GM21390 (cell line): ENCODE results near the gene TRIM66.
A peak's percentile ranks its signal among the peaks of the same experiment; 100 is the strongest.
"Not testable (repeated sequence)": the region's sequence is repeated elsewhere in the genome, so short reads cannot be mapped to it uniquely, and the experiment has no call there.

Experiments
- ATAC-seq: cut with Tn5 transposase; IDR thresholded peaks from one replicate; pipeline ENCODE4 v1.9.1; 2021; ENCODE audit not compliant: unreplicated experiment

Gene TRIM66

DNA sequence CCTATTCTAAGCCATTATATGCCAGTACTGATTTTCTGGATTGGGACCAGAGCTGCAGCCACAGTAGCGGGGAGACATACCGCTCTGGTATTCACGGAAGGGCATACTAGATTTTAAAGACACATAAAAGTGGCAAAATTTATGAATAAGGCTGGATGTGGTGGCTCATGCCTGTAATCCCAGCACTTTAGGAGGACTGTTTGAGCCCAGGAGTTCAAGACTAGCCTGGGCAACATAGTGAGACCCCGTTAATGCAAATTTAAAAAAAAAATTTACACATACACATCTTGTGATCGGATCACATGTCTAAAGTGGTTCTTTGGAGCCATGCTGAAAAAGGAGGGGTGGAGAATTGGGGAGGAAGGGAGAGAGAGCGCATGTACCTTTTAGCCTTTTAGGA is 9.1 kb upstream of the TRIM66 start:
- no peak for ATAC-seq

- ATAC-seq, result no peak
Observed at GRCh38 chr11:8690374-8691342, 8.2 kb upstream of the TRIM66 start.

- ATAC-seq, result no peak
Observed at GRCh38 chr11:8689726-8690255, 7.3 kb upstream of the TRIM66 start.

DNA sequence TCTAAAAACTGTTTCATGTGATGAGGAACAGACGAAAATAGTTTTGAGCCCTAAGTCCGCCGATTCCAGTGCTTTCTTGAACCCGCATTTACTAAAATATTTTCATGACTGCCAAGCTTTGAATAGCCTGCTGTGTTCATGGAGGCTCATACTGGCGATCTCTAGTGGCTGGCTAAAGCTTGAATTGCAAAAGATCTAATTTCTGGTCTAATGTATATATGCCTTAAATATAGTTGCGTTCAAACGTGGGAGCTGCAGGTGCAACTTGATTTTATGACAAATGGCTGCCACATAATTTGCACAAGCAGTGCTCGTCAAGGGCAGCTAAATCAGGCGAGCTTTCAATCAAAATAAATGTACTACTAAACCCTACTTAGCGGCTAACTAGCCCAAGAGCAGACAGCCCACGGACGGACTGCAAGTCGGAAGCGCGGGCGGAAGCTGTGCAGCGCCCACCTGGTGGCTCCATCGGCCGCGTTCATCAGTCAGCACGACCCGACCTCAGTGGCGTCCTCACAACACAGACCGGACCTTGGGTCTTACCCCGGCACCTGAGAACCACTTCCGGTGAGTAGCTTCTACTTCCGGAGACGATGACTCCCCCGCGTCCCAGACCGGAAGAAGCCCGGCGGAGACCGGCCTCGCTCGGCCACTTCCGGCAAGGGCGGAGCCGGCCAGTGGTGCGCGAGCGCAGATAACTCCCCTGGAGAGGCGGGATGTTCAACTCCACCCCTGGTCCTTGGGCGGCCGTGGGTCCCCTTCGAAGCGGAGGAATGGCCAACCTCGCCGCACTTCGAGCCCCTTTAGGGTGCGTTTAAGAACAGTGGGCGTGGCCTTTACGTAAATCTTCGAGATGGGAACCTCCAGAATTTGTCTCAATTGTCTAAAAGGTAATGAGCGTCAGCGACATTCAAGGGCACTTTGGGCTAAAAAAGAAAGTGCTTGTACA is 6.2 kb upstream of the TRIM66 start:
- peak; percentile 91 for ATAC-seq

GRCh38 chr11:8686325-8686724 is 3.9 kb upstream of the TRIM66 start:
- ATAC-seq, result no peak

DNA sequence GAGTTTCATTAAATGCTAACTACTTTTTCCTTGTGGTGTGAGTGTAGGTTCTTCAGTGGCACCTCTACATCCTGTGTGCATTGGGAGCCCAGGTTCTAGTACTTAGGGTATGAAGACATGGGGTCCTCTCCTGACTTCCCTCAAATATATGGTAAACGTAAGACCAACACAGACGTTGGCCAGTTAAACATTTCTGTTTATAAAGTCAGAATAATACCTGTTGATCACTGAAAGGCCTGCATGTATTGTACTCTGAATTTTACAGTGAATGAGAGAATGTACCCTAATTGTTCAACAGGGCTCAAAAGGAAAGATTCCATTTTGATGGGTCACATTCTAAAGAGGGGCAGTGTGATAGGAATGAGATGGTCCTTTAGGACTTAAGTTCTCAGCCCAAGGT is 3.4 kb upstream of the TRIM66 start:
- ATAC-seq, result no peak

DNA sequence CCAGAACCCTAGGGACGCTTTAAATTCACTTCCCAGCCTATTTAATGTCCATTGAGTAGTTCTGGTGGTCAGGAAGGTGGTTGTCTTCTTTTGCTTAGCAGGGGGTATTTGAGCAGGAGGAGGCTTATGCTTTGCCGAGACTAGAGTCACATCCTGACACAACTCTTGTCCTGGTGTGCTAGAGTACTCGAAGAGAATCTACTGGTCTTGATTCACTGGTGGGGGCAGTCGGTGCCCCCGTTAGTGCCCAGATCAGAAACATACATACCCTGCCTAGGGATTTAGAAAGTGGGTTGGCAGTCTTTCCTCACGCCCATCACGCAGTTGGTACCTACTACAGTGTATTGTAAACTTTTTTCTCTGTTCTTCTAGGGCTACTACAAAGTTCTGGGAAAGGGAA is 2.8 kb upstream of the TRIM66 start:
- ATAC-seq, result no peak

GRCh38 chr11:8684600-8685290 is 2.3 kb upstream of the TRIM66 start:
- ATAC-seq, result no peak

DNA sequence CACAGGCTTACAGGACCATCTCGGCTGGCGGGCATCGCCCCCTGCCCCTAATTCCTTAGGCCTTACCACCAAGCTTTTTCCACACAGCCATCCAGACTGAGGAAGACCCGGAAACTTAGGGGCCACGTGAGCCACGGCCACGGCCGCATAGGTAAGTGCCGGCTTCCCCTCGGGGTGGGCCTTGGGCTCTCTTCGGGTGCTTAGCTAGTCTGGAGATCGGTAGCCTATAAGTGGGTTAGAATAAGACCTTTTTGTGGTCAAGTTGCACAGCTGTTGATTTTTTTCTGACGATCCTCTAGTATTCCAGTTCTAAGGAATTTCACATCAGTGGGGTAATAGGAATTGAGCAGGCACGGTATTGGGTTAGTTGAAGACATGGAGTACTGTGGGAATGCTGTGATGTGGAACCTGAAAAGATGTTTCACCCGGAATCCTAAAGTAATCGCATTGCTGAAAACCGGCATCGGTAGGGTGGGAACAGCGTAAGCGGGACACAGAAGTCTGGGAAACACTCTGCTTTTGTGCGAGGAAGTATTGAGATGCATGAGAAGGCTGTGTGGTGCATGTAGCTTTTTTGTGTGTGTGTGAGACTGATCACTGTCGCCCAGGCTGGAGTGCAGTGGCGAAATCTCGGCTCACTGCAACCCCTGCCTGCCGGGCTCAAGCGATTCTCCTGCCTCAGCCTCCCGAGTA is 796 bp upstream of the TRIM66 start:
- no peak for ATAC-seq

DNA sequence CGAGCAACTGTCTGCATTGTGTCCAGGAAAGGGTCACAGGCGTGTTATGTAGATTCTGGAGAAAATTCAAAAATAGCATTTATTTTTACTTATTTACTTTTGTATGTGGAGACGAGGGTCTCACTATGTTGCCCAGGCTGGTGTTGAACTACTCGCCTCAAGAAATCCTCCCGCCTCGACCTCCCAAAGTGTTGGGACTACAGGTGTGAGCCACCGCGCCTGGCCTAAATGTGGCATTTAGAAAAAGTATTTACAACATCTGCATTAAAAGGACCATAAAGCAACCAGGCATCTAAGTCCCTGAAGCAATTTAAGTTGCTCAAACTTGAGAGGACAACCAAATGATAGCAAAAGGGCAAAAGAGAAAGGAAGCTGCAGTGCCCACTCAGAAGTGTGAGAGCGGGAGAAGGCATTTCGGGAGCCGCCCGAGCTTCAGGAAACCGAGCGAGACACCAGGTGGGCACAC is 595 bp downstream of the TRIM66 start:
- no peak for ATAC-seq

- no peak for ATAC-seq
Observed at GRCh38 chr11:8679006-8679405, 3.5 kb downstream of the TRIM66 start.

GRCh38 chr11:8676458-8676857 is 6.0 kb downstream of the TRIM66 start:
- no peak for ATAC-seq

- no peak for ATAC-seq
Observed at GRCh38 chr11:8674859-8675258, 7.6 kb downstream of the TRIM66 start.

DNA sequence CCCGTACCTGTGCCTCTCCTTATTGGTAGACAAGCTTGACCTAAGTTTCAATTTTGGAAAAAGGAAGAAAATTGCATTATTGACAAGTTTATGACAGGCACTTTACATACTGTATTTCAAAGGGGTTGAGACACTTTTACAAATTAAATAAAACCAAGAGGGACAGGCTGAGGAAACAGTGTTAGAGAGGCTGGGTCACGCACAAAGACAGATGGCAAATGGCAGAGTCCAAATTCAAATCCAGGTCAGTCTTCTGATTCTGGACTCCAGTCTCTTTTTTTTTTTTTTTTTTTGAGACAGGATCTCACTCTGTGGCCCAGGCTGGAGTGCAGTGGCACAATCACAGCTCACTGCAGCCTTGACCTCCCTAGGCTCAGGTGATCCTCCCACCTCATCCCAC is 10.1 kb downstream of the TRIM66 start:
- ATAC-seq, result no peak

GRCh38 chr11:8671651-8672062 is 10.8 kb downstream of the TRIM66 start:
- no peak for ATAC-seq

DNA sequence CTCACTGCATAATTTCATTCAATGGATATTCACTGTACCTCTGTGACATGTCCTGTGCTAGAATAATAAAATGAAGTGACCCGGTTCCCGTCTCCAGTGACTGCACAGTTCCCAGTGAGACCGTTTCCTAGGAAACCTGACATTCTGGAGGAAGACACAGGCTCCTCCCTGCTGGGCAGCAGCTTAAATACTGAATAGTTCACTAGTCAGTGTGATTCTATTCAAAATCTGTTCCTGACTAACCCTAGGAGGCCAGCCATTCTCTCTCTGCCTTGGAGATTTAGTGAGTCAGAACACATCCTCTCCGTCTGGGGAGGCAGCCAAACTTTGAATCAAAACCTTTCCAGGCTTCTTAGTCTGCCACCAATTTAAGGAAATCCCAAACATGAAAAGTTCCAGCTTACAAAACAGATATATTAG is 11.3 kb downstream of the TRIM66 start:
- ATAC-seq, result no peak

GRCh38 chr11:8670081-8670480 is 12.4 kb downstream of the TRIM66 start:
- not testable (repeated sequence) for ATAC-seq

- no peak for ATAC-seq
Observed at GRCh38 chr11:8665222-8665621, 17.2 kb downstream of the TRIM66 start.

- no peak for ATAC-seq
Observed at GRCh38 chr11:8661001-8661795, 21.3 kb downstream of the TRIM66 start.
